ENCODE results near the gene CTNNBL1. TPM values are rescaled to one million over a fixed set of nuclear protein-coding genes. Genes with fewer than 3 reads are reported as not detected.

CTNNBL1 gene
- total RNA-seq, 4 donors from 2014 or later: 40.4 to 54.3 (median 44.7) TPM

DNA sequence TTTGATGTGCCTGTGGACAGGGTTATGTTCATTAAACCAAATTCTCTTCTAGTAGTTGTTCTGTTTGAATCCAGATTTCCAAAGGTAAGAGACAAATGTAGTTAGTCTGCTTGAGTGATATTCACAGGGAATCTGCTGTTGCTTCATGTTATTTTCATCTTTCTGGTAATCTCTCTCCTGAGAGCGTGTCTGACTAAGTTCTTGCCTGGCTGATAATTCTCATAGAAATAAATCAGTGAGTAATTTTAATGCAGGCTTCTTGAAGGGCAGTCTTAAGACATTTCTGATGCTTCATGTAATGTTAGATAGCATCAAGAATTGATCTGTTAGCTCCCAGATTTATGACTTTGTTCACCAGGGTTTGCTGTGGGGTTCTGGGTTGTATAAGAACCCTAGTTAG lies 54.2 kb downstream of the CTNNBL1 start:
- DNase-seq (ENCODE audit: extremely low spot score): no peak
- H3K4me3 ChIP-seq: no peak overlapping the region
- peaks cover 0 to 49% (median 29%) of the 10 kb centered on the region in 4 donors for H3K36me3 ChIP-seq
- intact Hi-C loops (cut with DNase I): no loop called here
- WGBS: 78% methylated on average over 1 of the region's 1 CpG
- H3K4me1 ChIP-seq: peaks cover 0 to 17% (median 5%) of the 10 kb centered on the region in 4 donors
- no peaks in the 10 kb centered on the region for H3K27me3 ChIP-seq
- peak overlapping the region in 1 of 4 donors; percentile 19 for H3K27ac ChIP-seq (replicated peaks in 1 of 4)
- H3K9me3 ChIP-seq: no peaks in the 10 kb centered on the region
- TF ChIP-seq POLR2A (IDR thresholded peaks at IDR 0.05; ENCODE audit: low read depth) (no peak), EP300 (IDR thresholded peaks at IDR 0.05) (no peak), POLR2AphosphoS5 (IDR thresholded peaks at IDR 0.05) (no peak)
- TF ChIP-seq, protein P1, sequence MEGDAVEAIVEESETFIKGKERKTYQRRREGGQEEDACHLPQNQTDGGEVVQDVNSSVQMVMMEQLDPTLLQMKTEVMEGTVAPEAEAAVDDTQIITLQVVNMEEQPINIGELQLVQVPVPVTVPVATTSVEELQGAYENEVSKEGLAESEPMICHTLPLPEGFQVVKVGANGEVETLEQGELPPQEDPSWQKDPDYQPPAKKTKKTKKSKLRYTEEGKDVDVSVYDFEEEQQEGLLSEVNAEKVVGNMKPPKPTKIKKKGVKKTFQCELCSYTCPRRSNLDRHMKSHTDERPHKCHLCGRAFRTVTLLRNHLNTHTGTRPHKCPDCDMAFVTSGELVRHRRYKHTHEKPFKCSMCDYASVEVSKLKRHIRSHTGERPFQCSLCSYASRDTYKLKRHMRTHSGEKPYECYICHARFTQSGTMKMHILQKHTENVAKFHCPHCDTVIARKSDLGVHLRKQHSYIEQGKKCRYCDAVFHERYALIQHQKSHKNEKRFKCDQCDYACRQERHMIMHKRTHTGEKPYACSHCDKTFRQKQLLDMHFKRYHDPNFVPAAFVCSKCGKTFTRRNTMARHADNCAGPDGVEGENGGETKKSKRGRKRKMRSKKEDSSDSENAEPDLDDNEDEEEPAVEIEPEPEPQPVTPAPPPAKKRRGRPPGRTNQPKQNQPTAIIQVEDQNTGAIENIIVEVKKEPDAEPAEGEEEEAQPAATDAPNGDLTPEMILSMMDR (IDR thresholded peaks at IDR 0.05): no peak

DNA sequence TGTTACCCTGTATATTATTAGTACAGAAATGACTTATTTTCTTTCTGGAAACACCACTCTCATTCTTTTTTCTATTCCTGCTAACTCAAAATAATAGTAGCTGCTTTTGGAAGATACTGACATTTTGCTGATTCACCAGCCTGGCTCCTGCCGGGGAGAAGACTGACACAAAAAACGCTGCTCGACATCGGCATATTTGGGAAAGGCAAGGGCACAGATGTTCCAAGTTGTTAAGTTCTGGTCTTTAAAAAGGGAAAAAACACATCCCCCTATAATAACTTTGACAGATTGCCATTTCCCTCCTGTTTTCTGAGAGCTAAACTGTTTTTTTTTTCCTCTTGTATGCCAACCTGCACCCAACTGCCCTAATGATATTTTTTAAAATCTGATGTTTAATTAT lies 55.4 kb downstream of the CTNNBL1 start:
- no peaks in the 10 kb centered on the region for H3K9me3 ChIP-seq
- 69% methylated on average over 4 of the region's 4 CpGs for WGBS
- DNase-seq (ENCODE audit: extremely low spot score): no peak
- no peak for TF ChIP-seq EP300 (IDR thresholded peaks at IDR 0.05)
- TF ChIP-seq POLR2A (IDR thresholded peaks at IDR 0.05; ENCODE audit: low read depth): no peak
- TF ChIP-seq, protein P1 (IDR thresholded peaks at IDR 0.05): no peak
- TF ChIP-seq POLR2AphosphoS5 (IDR thresholded peaks at IDR 0.05): no peak
- H3K36me3 ChIP-seq: peaks cover 0 to 49% (median 29%) of the 10 kb centered on the region in 4 donors
- H3K4me1 ChIP-seq: peaks cover 0 to 14% (median 5%) of the 10 kb centered on the region in 4 donors
- H3K27ac ChIP-seq (replicated peaks in 1 of 4): peak overlapping the region in 2 of 4 donors; percentile 8 to 19
- intact Hi-C loops (cut with DNase I): no loop called here
- H3K4me3 ChIP-seq: no peak overlapping the region
- no peaks in the 10 kb centered on the region for H3K27me3 ChIP-seq

DNA sequence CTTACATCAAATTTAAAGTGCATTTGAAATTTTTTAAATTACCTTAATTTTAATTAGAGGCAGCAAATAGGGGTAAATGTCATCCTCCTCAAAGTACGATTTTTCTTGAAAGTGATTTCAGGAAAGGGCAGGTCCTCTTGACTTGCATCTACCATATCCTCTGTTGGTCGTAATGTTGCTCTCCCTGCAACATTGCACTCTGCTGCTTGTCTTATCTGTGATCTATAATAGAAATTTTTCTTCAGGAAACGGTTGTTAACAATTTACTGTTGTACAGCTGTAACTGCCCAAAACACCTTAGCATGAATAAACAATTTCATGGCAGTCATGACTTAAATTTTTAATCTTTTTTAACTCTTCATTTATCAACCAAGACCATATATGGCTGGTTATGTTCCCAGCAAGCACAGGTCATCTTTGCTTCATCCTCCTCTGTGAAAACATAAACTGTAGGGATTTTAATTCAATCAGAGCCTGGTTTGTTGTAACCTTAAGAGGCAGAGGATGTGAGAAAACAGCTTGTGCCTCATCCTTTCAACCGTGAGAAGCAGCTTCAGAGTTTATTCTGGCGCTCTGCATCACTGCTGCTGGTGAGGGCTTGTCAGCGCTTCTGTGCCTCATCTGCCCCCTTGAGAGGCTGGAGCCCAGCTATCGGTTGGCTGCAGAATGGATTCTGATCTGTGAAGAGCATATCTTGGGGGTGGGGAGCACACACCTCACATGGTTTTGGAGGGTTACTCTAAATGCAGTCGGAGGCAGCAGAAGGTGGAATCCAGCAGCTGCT lies 56.0 kb downstream of the CTNNBL1 start:
- Histone ChIP-seq H3K27me3 (no peaks in the 10 kb centered on the region), H3K4me1 (peaks cover 0 to 14% (median 5%) of the 10 kb centered on the region in 4 donors), H3K36me3 (peaks cover 0 to 49% (median 31%) of the 10 kb centered on the region in 4 donors), H3K9me3 (no peaks in the 10 kb centered on the region), H3K27ac (replicated peaks in 1 of 4) (peak overlapping the region; percentile 8 to 41 (median 20)), H3K4me3 (no peak overlapping the region)
- DNase-seq (ENCODE audit: extremely low spot score): no peak
- TF ChIP-seq POLR2A (IDR thresholded peaks at IDR 0.05; ENCODE audit: low read depth): no peak
- TF ChIP-seq POLR2AphosphoS5 (IDR thresholded peaks at IDR 0.05): no peak
- TF ChIP-seq, protein P1 (IDR thresholded peaks at IDR 0.05): no peak
- WGBS: 62% methylated on average over 7 of the region's 8 CpGs
- intact Hi-C loops (cut with DNase I): no loop called here

DNA sequence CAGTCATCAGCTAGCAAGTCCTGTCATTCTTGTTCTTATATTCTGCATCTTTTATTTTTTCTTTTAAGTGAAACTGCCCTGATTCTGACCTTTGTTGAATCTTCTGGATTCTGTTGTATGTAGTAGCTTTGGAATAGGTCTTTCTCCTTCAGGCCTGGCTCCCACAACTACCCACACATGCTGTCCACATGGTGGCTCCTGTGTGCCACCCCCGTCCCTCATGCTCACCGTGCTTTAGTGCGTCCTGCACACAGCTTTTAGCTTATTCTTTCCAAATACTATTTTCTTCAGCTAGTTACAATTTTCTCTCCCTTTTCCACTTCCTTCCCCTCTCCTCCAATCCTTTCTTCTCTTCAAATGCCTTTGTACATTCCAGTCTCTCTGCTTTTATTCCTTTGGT lies 61.8 kb downstream of the CTNNBL1 start:
- Histone ChIP-seq H3K9me3 (no peaks in the 10 kb centered on the region), H3K27ac (replicated peaks in 1 of 4) (no peak overlapping the region), H3K4me3 (no peak overlapping the region), H3K4me1 (peaks cover 0 to 2% (median 0%) of the 10 kb centered on the region in 4 donors), H3K36me3 (peaks cover 10 to 50% (median 34%) of the 10 kb centered on the region in 4 donors), H3K27me3 (no peaks in the 10 kb centered on the region)
- no peak for DNase-seq (ENCODE audit: extremely low spot score)
- TF ChIP-seq POLR2A (IDR thresholded peaks at IDR 0.05; ENCODE audit: low read depth): no peak
- TF ChIP-seq, protein P1 (IDR thresholded peaks at IDR 0.05): peak in 1 of 3 experiments; percentile 17
- 75% methylated on average over 3 of the region's 3 CpGs for WGBS
- intact Hi-C loops (cut with DNase I): no loop called here

Measured in esophagus muscularis mucosa (tissue), 4 donors.